SU-DHL-6 (cell line): Measurements from ENCODE around the gene ARX.

Experiments used
- CTCF ChIP-seq: fragments of 200-600 bp; sonication (generic); IDR thresholded peaks from one replicate; pipeline ENCODE4 v1.5.1; 2017; ENCODE audit warnings: antibody characterized with exemption, mild to moderate bottlenecking, low read length, moderate library complexity; ENCODE audit not compliant: insufficient read depth, poor library complexity, severe bottlenecking
- EZH2phosphoT487 ChIP-seq: fragments of 200-600 bp; sonication (generic), shearing (Covaris generic); conservative IDR thresholded peaks from 2 replicates; pipeline ENCODE4 v1.6.1; 2018; ENCODE audit warnings: mild to moderate bottlenecking, antibody characterized with exemption, low read length, moderate library complexity, mixed read lengths

DNA sequence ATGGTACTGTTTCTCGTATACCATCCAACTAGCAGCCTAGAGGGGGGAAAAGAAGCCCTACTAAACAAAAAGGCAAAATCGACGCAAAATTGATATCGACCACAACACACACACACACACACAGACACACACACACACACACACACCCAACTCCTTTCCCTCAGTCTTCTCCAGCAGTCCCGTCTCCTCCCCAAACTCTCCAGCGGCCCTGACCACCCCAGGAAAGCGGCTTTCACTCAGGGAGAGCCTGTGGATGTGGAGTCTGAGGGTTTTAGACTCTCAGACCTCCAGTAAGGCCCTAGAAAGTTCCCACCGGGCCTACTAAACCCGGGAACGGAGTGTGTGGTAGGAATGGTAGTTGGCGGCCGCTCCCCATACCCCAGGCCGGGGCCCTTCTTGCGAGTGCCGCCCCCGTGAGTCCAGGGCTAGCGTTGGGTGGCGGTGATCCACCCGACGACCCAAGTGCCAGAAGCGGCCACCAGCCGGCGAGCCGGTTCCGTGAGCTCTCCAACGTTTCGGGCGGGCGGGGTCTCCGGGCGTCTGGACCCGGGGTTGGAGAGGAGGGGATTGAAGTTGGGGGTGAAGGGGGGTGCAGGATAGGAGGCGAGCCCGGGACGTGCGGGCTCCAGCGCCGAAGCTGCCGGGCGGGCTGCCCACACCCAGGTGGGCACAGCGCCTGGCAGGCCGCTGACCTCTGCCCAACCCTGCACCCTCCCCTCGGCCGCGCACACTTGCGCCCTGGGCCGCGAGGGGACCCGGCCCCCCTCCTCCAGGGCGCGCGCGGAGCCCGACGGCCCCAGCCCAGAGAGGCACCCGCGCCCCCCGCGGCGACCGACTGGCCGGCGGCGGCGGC is 13.7 kb downstream of the ARX start:
- TF ChIP-seq CTCF = no peak
- TF ChIP-seq EZH2phosphoT487 = no peak
